ENCODE measurements around the gene CLMN.

DNA sequence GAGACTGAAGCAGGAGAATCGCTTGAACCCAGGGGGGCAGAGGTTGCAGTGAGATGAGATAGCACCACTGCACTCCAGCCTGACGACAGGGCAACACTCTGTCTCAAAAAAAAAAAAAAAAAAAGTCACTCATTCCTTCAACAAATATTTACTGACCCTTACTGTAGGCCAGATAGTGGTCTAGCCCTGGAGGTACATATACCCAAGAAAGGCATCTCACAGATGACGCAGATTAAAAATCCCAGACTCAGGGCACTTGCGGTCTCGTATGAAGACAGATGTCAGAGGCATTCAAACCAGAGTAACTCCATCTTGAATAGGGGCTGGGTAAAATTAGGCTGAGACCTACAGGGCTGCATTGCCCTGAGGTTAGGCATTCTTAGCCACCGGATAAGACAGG lies 44.8 kb downstream of the CLMN start:
- TF ChIP-seq, protein P1, sequence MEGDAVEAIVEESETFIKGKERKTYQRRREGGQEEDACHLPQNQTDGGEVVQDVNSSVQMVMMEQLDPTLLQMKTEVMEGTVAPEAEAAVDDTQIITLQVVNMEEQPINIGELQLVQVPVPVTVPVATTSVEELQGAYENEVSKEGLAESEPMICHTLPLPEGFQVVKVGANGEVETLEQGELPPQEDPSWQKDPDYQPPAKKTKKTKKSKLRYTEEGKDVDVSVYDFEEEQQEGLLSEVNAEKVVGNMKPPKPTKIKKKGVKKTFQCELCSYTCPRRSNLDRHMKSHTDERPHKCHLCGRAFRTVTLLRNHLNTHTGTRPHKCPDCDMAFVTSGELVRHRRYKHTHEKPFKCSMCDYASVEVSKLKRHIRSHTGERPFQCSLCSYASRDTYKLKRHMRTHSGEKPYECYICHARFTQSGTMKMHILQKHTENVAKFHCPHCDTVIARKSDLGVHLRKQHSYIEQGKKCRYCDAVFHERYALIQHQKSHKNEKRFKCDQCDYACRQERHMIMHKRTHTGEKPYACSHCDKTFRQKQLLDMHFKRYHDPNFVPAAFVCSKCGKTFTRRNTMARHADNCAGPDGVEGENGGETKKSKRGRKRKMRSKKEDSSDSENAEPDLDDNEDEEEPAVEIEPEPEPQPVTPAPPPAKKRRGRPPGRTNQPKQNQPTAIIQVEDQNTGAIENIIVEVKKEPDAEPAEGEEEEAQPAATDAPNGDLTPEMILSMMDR (IDR thresholded peaks at IDR 0.05) = no peak
- TF ChIP-seq POLR2A (IDR thresholded peaks at IDR 0.05) = no peak
